GM12875 (cell line): ENCODE measurements around the gene ZC3H12C.
"Not testable (repeated sequence)": the region's sequence is repeated elsewhere in the genome, so short reads cannot be mapped to it uniquely, and the experiment has no call there.

ENCODE experiments used
- H3K4me3 ChIP-seq: one replicate; pipeline ENCODE4 v1.5.1; 2011; ENCODE audit warnings: low read depth, low read length, control low read depth
- TF ChIP-seq, protein P1 (sequence below): IDR thresholded peaks from 2 replicates; pipeline ENCODE4 v1.5.1; 2011; ENCODE audit warnings: low read depth, mild to moderate bottlenecking, control low read depth, inconsistent platforms, low read length, moderate library complexity, borderline replicate concordance; ENCODE audit not compliant: insufficient read depth

Gene ZC3H12C

GRCh38 chr11:110187731-110188130 lies 94.5 kb downstream of the ZC3H12C start:
- TF ChIP-seq, protein P1, sequence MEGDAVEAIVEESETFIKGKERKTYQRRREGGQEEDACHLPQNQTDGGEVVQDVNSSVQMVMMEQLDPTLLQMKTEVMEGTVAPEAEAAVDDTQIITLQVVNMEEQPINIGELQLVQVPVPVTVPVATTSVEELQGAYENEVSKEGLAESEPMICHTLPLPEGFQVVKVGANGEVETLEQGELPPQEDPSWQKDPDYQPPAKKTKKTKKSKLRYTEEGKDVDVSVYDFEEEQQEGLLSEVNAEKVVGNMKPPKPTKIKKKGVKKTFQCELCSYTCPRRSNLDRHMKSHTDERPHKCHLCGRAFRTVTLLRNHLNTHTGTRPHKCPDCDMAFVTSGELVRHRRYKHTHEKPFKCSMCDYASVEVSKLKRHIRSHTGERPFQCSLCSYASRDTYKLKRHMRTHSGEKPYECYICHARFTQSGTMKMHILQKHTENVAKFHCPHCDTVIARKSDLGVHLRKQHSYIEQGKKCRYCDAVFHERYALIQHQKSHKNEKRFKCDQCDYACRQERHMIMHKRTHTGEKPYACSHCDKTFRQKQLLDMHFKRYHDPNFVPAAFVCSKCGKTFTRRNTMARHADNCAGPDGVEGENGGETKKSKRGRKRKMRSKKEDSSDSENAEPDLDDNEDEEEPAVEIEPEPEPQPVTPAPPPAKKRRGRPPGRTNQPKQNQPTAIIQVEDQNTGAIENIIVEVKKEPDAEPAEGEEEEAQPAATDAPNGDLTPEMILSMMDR = no peak
- no peak overlapping the region for H3K4me3 ChIP-seq

GRCh38 chr11:110190885-110191284 lies 97.7 kb downstream of the ZC3H12C start:
- no peak overlapping the region for H3K4me3 ChIP-seq
- TF ChIP-seq, protein P1 = no peak

- not testable (repeated sequence) for H3K4me3 ChIP-seq
Measured at GRCh38 chr11:110192604-110193282, 99.6 kb downstream of the ZC3H12C start.

- not testable (repeated sequence) for H3K4me3 ChIP-seq
Measured at GRCh38 chr11:110194211-110194766, 101.1 kb downstream of the ZC3H12C start.

DNA sequence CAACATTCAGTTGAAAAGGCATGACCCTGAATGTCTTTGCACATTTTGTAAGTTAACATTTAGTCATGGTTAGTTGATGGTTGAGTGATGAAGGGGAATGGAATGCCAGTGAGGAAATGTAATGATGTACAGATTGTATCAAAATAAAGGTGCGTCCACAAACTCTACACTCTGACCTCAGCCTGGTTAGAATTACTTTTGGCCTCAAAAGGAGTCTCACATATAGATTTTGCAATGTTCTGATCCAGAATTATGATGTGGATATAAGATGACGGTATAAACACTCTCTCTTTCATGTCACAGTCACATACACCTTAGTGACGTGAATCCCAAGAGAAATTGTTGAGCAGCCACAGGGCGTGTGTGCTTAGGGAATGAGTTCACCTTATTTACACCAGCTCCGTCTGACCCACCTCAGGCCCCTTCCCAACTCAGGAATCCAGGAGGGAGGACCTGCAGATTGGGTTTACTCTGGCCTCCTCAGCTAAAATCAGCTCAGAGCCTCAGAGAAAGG lies 103.1 kb downstream of the ZC3H12C start:
- no peak overlapping the region for H3K4me3 ChIP-seq
- TF ChIP-seq, protein P1 = no peak

GRCh38 chr11:110196884-110197420 lies 103.8 kb downstream of the ZC3H12C start:
- TF ChIP-seq, protein P1 = no peak
- H3K4me3 ChIP-seq = no peak overlapping the region

DNA sequence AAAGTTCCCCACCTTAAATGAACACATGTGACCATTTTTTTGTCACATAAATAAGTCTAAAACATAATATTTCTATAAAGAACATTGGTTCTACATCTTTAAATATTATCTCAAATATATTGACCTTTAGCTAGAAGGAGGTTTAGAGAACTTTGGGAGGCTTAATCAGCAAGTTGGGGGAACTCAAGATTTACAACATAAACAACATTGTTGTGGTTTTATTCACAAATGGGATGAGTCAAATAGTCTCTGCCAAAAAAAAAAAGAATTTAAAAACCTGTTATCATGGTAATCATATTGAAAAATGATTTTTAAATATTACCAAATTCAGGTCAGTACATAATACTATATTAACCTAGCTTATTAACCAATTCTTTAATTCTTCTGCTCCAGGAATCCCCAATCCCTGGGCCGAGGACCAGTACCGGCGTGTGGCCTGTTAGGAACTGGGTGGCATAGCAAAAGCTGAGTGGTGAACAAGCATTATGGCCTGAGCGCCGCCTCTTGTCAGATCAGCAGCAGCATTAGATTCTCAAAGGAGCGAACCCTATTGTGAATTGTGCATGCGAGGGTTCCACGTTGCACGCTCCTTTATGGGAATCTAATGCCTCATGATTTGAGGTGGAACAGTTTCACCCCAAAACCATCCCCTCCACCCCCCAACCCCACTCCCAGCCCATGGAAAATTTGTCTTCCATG lies 105.0 kb downstream of the ZC3H12C start:
- TF ChIP-seq, protein P1 = no peak
- H3K4me3 ChIP-seq = no peak overlapping the region
